IPS-15b (cell line): ENCODE results near the gene ANKRD11.

Source experiments
- H3K27me3 ChIP-seq: one replicate; pipeline ENCODE4 v1.6.1; 2013; ENCODE audit warnings: low read length; ENCODE audit not compliant: control insufficient read depth, insufficient read depth
- H3K36me3 ChIP-seq: one replicate; pipeline ENCODE4 v1.6.1; 2013; ENCODE audit warnings: low read length; ENCODE audit not compliant: control insufficient read depth, insufficient read depth
- H3K4me1 ChIP-seq: one replicate; pipeline ENCODE4 v1.6.1; 2013; ENCODE audit warnings: mild to moderate bottlenecking, low read length; ENCODE audit not compliant: control insufficient read depth, insufficient read depth
- H3K4me3 ChIP-seq: one replicate; pipeline ENCODE4 v1.5.1; 2013; ENCODE audit warnings: low read depth, low read length
- H3K9ac ChIP-seq: one replicate; pipeline ENCODE4 v1.6.1; 2013; ENCODE audit warnings: low read depth, mild to moderate bottlenecking, low read length
- H3K9me3 ChIP-seq: one replicate; pipeline ENCODE4 v1.6.1; 2013; ENCODE audit warnings: mild to moderate bottlenecking, low read length; ENCODE audit not compliant: control insufficient read depth, insufficient read depth

The ANKRD11 gene

DNA sequence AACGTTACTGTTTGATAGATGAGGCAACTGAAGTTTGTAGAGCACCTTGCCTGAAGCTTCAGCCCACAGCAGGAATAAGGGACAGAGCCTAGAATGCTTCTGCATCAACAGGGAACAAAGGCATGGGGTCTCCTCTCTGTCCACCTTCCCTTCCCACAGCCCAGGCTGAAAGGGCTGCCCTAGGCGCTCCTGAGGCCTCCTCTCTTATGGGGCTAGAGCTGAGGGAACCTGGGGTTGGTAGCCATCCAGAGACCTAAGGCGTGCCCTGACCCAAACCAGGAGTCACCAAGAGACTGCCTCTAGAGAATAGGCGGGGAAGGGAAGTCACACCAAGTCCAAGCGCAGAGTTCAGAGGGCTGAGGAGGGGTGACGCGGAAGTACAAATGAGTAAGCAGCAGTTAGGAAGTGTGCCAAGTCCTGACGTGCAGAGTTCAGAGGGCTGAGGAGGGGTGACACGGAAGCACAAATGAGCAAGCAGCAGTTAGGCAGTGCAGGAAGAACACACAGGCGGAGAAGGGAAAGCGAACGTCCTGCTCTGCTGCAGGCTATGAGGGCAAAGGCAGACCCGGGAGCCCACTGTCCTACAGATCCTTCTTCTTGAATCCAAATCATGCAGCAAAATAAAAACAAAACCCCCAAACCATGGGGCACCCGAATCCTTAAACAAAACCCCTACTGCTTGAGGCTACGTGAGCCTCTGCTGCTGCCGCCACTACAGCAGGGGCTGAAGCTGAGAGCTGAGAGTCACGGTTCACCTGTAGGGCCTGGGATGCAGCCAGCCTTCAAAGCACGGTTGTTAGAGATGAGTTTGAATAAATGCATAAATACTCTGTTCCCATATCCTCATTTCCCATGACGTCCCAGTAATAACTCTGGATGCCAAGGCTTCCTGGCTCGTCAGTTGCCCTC lies 15.1 kb upstream of the ANKRD11 start:
- no peak overlapping the region for H3K4me3 ChIP-seq
- peaks cover 9% of the 10 kb centered on the region for H3K27me3 ChIP-seq
- H3K9me3 ChIP-seq, result no peaks in the 10 kb centered on the region
- H3K36me3 ChIP-seq, result peaks cover 3% of the 10 kb centered on the region
- H3K4me1 ChIP-seq, result peaks cover 2% of the 10 kb centered on the region
- no peak overlapping the region for H3K9ac ChIP-seq

DNA sequence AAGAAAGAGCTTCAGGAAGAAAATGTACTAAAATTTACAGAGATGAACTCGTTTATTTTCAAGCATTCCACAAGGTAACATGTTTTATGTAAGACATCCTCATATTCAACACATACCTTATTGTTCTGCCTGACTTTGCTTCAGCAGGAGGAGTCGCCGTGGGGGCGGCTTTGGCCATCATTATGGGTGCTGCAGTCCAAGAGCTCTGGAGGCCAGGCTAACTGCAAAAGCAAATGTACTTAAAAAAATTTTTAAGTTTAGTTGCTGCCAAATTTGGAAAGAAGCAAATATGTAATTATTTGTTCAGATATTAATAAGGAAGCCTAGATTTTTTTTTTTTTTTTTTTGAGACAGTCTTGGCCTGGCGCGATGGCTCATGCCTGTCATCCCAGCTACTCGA lies 13.7 kb upstream of the ANKRD11 start:
- H3K4me1 ChIP-seq, result peaks cover 2% of the 10 kb centered on the region
- no peak overlapping the region for H3K4me3 ChIP-seq
- no peaks in the 10 kb centered on the region for H3K9me3 ChIP-seq
- no peaks in the 10 kb centered on the region for H3K36me3 ChIP-seq
- no peak overlapping the region for H3K9ac ChIP-seq
- H3K27me3 ChIP-seq, result peaks cover 9% of the 10 kb centered on the region

DNA sequence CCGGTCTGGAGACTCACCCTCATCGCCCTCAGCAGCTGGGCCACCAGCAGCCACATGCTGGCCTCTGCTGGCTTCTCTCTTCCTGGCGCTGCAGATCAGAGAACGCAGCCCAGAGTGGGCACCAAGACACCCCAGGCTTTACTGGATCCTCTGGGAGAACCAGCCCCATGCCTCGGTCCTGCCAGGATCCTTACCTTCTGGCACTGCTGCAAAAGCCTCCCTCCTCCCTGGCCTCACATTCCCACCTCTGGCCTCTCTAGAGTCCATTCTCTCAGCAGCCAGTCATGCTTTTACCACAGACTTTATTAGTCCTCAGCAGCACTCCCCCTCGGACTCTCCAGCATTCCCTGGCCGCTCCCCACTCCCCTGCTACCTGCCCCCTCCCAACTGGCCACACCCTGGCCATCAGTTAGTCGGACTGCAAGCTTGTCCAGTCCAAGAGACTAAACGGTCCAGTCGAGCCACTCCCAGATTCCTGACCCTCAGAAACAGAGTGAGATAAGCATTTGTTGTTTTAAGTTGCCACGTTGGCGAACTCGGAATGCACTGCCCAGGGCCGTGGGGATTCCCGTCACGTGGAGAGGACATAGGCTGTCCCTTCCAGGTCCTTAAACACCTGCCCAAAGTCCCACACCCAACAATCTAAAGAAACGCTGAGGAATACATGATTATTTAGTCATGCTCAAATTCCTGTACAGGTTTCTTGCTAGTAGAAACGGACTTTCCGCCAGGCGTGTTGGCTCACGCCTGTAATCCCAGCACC lies 11.9 kb upstream of the ANKRD11 start:
- H3K4me3 ChIP-seq, result no peak overlapping the region
- H3K4me1 ChIP-seq, result peaks cover 2% of the 10 kb centered on the region
- H3K9me3 ChIP-seq, result no peaks in the 10 kb centered on the region
- no peak overlapping the region for H3K9ac ChIP-seq
- H3K27me3 ChIP-seq, result peaks cover 8% of the 10 kb centered on the region
- no peaks in the 10 kb centered on the region for H3K36me3 ChIP-seq

DNA sequence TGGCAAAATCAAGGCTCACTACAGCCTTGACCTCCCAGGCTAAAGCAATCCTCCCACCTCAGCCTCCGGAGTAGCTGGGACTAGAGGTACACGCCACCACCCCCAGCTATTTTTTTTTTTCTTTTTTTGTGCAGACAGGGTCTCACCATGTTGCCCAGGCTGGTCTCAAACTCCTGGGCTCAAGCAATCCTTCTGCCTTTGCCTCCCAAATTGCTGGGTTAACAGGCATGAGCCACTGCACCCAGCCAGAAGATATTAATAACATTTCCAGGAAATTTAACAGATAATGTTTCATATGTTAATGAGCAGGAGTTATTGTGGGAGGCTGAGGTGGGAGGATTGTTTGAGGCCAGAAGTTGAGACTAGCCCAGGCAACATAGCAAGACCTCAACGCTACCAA lies 9.4 kb upstream of the ANKRD11 start:
- Histone ChIP-seq H3K4me1 (no peaks in the 10 kb centered on the region), H3K9ac (no peak overlapping the region), H3K9me3 (no peaks in the 10 kb centered on the region), H3K36me3 (no peaks in the 10 kb centered on the region), H3K27me3 (no peaks in the 10 kb centered on the region), H3K4me3 (no peak overlapping the region)

DNA sequence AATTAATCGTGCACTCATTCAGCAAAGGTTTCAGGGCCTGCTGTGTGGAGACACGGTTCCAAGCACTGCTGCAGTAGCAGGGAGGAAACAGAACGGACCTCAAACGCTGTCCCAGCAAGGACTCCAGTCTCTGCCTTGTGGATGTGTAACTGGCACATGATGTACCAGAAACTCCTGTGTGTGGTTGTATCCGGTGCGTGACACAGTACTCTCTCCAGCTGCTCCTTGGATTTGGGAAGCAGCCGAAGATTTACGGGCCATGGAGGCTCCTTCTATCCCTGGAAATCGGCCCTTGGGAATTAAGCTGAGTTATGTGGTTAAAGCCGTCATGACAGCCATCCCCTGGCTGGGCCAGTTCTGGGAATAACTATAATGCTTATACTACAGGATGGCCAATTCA lies 8.5 kb upstream of the ANKRD11 start:
- Histone ChIP-seq H3K36me3 (no peaks in the 10 kb centered on the region), H3K27me3 (no peaks in the 10 kb centered on the region), H3K4me1 (no peaks in the 10 kb centered on the region), H3K9ac (no peak overlapping the region), H3K4me3 (no peak overlapping the region), H3K9me3 (no peaks in the 10 kb centered on the region)

DNA sequence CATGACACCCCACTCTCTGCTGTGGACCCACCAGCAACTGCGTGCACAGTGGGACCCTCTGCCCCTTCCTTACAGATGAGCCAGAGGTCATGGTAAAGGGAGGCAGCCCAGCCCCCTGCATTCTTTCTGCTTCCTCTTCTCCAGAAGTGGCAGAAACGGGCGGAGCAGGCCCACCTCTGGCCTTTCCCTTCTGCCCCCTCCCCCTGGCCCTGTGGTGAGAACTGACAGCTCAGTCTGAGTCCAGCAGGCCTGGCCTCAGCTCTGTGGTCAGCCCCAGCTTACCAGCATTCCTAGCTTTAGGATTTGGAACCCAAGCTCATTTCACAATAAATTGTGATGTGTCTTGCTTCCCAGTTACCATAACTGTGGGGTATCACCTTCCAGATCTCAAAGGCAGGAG lies 4.8 kb upstream of the ANKRD11 start:
- H3K9me3 ChIP-seq, result no peaks in the 10 kb centered on the region
- no peaks in the 10 kb centered on the region for H3K27me3 ChIP-seq
- H3K9ac ChIP-seq, result no peak overlapping the region
- no peaks in the 10 kb centered on the region for H3K4me1 ChIP-seq
- no peaks in the 10 kb centered on the region for H3K36me3 ChIP-seq
- no peak overlapping the region for H3K4me3 ChIP-seq

DNA sequence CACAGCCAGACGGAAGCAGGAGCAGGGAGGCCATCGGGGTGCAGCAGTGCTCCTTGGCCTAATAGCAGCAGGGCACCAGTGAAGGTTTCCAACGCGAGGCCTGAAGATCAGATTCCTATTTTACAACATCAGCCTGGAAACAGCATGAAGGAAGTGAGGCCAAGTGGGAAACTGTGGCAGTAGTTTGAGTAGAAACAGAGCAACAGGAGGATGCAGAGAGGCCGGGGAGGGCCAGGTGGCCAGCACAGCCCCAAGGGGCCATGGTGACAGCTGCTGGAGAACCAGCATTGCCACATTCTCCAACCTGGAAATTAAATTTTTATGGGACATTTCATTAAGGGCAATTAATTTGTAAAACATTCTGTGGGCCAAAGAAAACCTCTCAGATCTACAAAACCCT lies 3.4 kb upstream of the ANKRD11 start:
- Histone ChIP-seq H3K4me3 (no peak overlapping the region), H3K4me1 (no peaks in the 10 kb centered on the region), H3K9ac (no peak overlapping the region), H3K36me3 (no peaks in the 10 kb centered on the region), H3K9me3 (no peaks in the 10 kb centered on the region), H3K27me3 (no peaks in the 10 kb centered on the region)

DNA sequence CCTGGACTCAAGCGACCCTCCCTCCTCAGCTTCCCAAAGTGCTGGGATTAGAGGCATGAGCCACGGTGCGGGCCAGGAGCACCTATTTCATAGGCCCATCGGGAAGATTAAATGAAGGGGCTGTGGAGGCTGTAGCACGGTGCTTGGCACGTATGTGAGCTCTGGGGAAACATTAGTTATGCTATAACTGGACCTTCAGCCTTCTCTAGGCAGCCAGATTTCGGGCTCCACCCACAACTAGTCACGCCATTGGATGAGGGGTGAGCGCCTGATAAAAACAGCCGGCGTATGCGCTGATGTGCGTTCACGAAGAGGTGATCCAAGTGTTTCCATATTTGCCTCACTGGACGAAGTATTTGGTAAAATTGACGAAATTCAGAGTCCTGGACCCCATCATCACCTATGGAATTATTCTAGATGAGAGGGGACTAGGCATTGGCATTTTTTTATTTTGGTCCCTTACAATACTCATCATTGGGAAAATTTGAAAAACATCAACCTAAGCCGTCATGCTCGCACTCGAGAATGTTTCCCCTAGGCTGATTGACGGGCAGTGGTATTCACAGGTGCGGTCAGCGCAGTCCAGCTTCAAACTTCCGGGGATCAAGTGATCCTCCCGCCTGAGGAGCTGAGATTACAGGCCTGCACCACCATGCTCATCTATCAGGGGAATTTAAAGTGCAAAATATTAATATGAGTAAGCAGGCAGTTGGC lies 1.8 kb upstream of the ANKRD11 start:
- Histone ChIP-seq H3K36me3 (no peaks in the 10 kb centered on the region), H3K4me3 (peak overlapping the region; percentile 86), H3K4me1 (peaks cover 5% of the 10 kb centered on the region), H3K9ac (no peak overlapping the region), H3K9me3 (no peaks in the 10 kb centered on the region), H3K27me3 (no peaks in the 10 kb centered on the region)

DNA sequence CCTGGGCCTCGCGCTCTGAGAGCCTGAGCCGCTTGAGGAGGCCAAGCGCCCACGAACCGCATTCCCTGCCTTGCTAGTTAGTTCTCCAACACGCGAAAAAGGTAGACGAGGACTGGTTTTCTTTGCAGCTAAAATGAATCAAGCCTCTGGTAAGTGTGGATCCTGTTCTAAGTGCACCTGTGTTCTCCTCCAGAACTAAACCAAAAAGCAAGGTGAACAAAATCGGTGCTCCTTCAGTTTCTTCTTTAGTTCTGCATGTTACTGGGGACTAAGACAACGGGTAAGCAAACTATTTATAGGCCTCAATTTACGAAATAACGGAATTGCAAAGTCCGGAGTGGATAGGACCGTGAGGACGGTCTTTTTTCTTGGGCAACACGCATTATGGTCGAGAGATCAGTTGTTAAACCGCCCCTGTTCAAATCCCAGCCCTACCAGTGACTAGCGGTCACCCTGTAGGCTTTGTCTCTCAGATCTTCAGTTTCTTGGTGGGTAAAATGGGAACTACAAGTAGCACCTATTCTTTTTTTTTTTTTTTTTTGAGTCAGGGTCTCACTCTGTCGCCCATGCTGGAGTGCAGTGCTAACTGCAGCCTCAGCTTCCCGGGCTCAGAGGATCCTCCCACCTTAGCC lies 993 bp upstream of the ANKRD11 start:
- Histone ChIP-seq H3K4me1 (peaks cover 8% of the 10 kb centered on the region), H3K4me3 (peak overlapping the region; percentile 86)

DNA sequence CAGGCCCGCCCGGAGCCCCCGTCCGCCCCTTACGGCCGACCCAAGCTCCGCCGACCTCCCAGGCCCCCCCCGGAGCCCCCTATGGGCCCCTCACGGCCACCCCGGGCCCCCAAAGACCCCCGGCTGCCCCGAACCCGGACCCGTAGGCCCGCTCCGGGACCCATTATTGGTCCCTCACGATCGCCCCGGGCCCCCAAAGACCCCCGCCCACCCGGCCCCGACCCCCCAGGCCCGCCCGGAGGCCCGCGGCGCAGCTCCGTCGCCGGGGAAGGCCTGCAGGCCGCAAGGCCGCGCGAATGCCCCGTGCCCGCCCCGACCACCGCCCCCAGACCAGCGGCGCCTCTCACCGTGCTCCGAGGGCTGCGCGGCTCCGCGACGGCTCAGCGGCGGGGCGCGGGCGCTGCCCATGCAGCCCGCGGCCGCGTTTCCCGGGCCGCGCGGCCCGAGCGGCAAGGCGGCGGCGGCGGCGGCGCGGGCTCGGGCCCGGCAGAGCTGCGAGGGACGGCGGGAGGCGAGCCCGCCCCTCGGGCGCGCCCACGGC lies 393 bp downstream of the ANKRD11 start:
- Histone ChIP-seq H3K4me3 (peak overlapping the region; percentile 37), H3K9ac (no peak overlapping the region), H3K9me3 (no peaks in the 10 kb centered on the region), H3K36me3 (no peaks in the 10 kb centered on the region), H3K4me1 (peaks cover 19% of the 10 kb centered on the region), H3K27me3 (no peaks in the 10 kb centered on the region)

More for the DNA sequence above, 993 bp upstream of the ANKRD11 start:
- Histone ChIP-seq H3K27me3 (no peaks in the 10 kb centered on the region), H3K9ac (peak overlapping the region; percentile 66), H3K36me3 (no peaks in the 10 kb centered on the region), H3K9me3 (no peaks in the 10 kb centered on the region)
